ENCODE data around the gene RALGPS1. TPM values are rescaled to one million over a fixed set of nuclear protein-coding genes. Genes with fewer than 3 reads are reported as not detected.

The RALGPS1 gene
- polyA plus RNA-seq, 2 of the 4 experiments (the other 2 are of a cell fraction), result 5.0 to 7.9 TPM

- ATAC-seq (no peak), DNase-seq (ENCODE audit: low read depth in 1 of 2, low spot score in 1 of 2) (no peak), FAIRE-seq (no peak)
- 92% methylated on average over 2 of the region's 2 CpGs for WGBS (ENCODE audit: missing lambda C conversion rate)
- H3K27ac ChIP-seq, result no peak overlapping the region
- TF ChIP-seq HEYL (CRISPR knock-in tag; IDR thresholded peaks at IDR 0.05) (no peak), RAD21 (conservative IDR thresholded peaks at IDR 0.05 in 1 of 2, IDR thresholded peaks at IDR 0.05 in 1 of 2) (no peak), ZNF302 (CRISPR knock-in tag; IDR thresholded peaks at IDR 0.05) (no peak), USF2 (IDR thresholded peaks at IDR 0.05) (no peak)
- peaks cover 8% of the 10 kb centered on the region for H3K9me3 ChIP-seq
- ChIA-PET CTCF (interaction anchor here (0.6 kb wide), 1 partner anchor 115 kb away, joined by 3 read pairs; no protein-coding TSS in a partner anchor), POLR2A (no interaction called here)
- no peak overlapping the region for H3K4me2 ChIP-seq
- no peak overlapping the region for H3K4me3 ChIP-seq
- peaks cover 31% of the 10 kb centered on the region for H3K4me1 ChIP-seq
These were observed 74.3 kb downstream of the RALGPS1 start for GRCh38 chr9:126988857-126989256.

- ATAC-seq (no peak), FAIRE-seq (no peak), DNase-seq (ENCODE audit: low read depth in 1 of 2, low spot score in 1 of 2) (no peak)
- peaks cover 23% of the 10 kb centered on the region for H3K4me1 ChIP-seq
- ChIA-PET POLR2A (no interaction called here), CTCF (interaction anchor here (0.6 kb wide), 1 partner anchor 116 kb away, joined by 3 read pairs; no protein-coding TSS in a partner anchor)
- no peak overlapping the region for H3K4me2 ChIP-seq
- TF ChIP-seq HOXA7 (CRISPR knock-in tag; IDR thresholded peaks at IDR 0.05) (no peak), RFX5 (IDR thresholded peaks at IDR 0.05) (no peak), CBX8 (IDR thresholded peaks at IDR 0.05) (no peak), MAZ (IDR thresholded peaks at IDR 0.05; ENCODE audit: borderline replicate concordance, low read depth, low read length) (no peak), ZC3H11A (IDR thresholded peaks at IDR 0.05) (no peak), ZFP36 (IDR thresholded peaks at IDR 0.05; ENCODE audit: borderline replicate concordance, partially characterized antibody) (no peak), SREBF2 (IDR thresholded peaks at IDR 0.05) (no peak), EHMT2 (IDR thresholded peaks at IDR 0.05; ENCODE audit: low read depth) (no peak), KDM1A (IDR thresholded peaks at IDR 0.05; ENCODE audit: low read depth) (no peak), PBX3 (IDR thresholded peaks at IDR 0.05) (no peak), CHD2 (IDR thresholded peaks at IDR 0.05; ENCODE audit: low read length, partially characterized antibody) (no peak), HEYL (CRISPR knock-in tag; IDR thresholded peaks at IDR 0.05) (no peak), HDAC2 (IDR thresholded peaks at IDR 0.05) (no peak), JUNB (IDR thresholded peaks at IDR 0.05) (no peak), NR3C1 (IDR thresholded peaks at IDR 0.05) (no peak), NPAS2 (CRISPR knock-in tag; IDR thresholded peaks at IDR 0.05; ENCODE audit: borderline replicate concordance) (no peak)
- TF ChIP-seq, protein P1, sequence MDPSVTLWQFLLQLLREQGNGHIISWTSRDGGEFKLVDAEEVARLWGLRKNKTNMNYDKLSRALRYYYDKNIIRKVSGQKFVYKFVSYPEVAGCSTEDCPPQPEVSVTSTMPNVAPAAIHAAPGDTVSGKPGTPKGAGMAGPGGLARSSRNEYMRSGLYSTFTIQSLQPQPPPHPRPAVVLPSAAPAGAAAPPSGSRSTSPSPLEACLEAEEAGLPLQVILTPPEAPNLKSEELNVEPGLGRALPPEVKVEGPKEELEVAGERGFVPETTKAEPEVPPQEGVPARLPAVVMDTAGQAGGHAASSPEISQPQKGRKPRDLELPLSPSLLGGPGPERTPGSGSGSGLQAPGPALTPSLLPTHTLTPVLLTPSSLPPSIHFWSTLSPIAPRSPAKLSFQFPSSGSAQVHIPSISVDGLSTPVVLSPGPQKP (IDR thresholded peaks at IDR 0.05; ENCODE audit: low read depth, low read length), result no peak
- H3K27ac ChIP-seq, result no peak overlapping the region
- peaks cover 8% of the 10 kb centered on the region for H3K9me3 ChIP-seq
- H3K4me3 ChIP-seq, result no peak overlapping the region
- WGBS (ENCODE audit: missing lambda C conversion rate), result 86% methylated on average over 19 of the region's 19 CpGs
These were observed 75.6 kb downstream of the RALGPS1 start for GRCh38 chr9:126989847-126990842.

DNA sequence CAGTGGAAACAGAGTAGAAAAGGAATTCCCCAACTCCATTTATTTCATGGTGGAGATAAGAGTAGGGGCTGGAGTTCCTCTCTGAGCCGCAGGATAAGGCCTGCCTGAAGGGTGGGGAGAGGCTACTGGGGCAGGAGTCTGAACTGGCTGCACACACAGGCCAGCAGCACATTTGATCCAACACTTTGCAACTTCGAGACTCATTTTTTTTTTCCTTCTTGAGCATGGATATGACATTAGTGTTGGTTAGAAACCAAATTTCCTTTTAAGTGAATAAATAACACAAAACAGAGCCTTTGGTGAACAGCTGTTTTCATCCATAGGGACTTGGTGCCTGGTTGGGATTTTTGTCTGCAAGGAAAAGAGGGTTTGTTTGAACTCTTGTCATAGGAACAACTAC is 76.6 kb downstream of the RALGPS1 start:
- no peak overlapping the region for H3K4me3 ChIP-seq
- H3K4me2 ChIP-seq, result no peak overlapping the region
- POLR2A ChIA-PET, result no interaction called here
- peaks cover 8% of the 10 kb centered on the region for H3K9me3 ChIP-seq
- no peak for FAIRE-seq
- WGBS (ENCODE audit: missing lambda C conversion rate), result 63% methylated on average over 2 of the region's 2 CpGs
- CTCF ChIA-PET, result no interaction called here
- peaks cover 13% of the 10 kb centered on the region for H3K4me1 ChIP-seq
- no peak for ATAC-seq
- DNase-seq (ENCODE audit: low read depth in 1 of 2, low spot score in 1 of 2), result no peak
- no peak overlapping the region for H3K27ac ChIP-seq
- TF ChIP-seq HOXB5 (CRISPR knock-in tag; IDR thresholded peaks at IDR 0.05), result no peak
- no peak for TF ChIP-seq RFX5 (IDR thresholded peaks at IDR 0.05)
- no peak for TF ChIP-seq JUNB (IDR thresholded peaks at IDR 0.05)
- TF ChIP-seq, protein P2, sequence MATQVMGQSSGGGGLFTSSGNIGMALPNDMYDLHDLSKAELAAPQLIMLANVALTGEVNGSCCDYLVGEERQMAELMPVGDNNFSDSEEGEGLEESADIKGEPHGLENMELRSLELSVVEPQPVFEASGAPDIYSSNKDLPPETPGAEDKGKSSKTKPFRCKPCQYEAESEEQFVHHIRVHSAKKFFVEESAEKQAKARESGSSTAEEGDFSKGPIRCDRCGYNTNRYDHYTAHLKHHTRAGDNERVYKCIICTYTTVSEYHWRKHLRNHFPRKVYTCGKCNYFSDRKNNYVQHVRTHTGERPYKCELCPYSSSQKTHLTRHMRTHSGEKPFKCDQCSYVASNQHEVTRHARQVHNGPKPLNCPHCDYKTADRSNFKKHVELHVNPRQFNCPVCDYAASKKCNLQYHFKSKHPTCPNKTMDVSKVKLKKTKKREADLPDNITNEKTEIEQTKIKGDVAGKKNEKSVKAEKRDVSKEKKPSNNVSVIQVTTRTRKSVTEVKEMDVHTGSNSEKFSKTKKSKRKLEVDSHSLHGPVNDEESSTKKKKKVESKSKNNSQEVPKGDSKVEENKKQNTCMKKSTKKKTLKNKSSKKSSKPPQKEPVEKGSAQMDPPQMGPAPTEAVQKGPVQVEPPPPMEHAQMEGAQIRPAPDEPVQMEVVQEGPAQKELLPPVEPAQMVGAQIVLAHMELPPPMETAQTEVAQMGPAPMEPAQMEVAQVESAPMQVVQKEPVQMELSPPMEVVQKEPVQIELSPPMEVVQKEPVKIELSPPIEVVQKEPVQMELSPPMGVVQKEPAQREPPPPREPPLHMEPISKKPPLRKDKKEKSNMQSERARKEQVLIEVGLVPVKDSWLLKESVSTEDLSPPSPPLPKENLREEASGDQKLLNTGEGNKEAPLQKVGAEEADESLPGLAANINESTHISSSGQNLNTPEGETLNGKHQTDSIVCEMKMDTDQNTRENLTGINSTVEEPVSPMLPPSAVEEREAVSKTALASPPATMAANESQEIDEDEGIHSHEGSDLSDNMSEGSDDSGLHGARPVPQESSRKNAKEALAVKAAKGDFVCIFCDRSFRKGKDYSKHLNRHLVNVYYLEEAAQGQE (IDR thresholded peaks at IDR 0.05), result no peak
- no peak for TF ChIP-seq HOXA7 (CRISPR knock-in tag; IDR thresholded peaks at IDR 0.05)
- no peak for TF ChIP-seq ZNF302 (CRISPR knock-in tag; IDR thresholded peaks at IDR 0.05)
- no peak for TF ChIP-seq MYC (IDR thresholded peaks at IDR 0.05; ENCODE audit: borderline replicate concordance, low read length)
- no peak for TF ChIP-seq EHMT2 (IDR thresholded peaks at IDR 0.05; ENCODE audit: low read depth)
- no peak for TF ChIP-seq POLR2A (IDR thresholded peaks at IDR 0.05; ENCODE audit: low read length)
- TF ChIP-seq JUN (IDR thresholded peaks at IDR 0.05), result no peak
- no peak for TF ChIP-seq MAZ (IDR thresholded peaks at IDR 0.05; ENCODE audit: borderline replicate concordance, low read depth, low read length)
- TF ChIP-seq HEYL (CRISPR knock-in tag; IDR thresholded peaks at IDR 0.05), result no peak
- TF ChIP-seq ATOH8 (CRISPR knock-in tag; IDR thresholded peaks at IDR 0.05; ENCODE audit: low read depth), result no peak

All from A549 (cell line).